ENCODE data around the gene CALML4.

DNA sequence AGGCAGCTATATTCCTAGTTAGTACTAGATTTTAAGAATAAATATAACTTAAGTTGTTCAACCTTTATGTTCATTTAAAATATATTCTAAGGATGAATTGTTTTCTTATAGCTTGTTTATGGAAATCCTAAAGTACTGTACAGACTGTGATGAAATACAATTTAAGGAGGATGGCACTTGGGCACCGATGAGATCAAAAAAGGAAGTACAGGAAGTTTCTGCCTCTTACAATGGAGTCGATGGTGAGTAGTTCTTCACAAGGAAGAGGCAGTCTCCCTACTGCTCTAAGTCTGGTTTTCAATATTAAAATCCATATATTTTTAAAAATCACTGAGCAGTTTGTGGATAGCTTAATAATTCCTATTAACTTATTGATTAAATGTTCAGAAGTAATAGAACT is 29.6 kb downstream of the CALML4 start:
- TF ChIP-seq, protein P1, sequence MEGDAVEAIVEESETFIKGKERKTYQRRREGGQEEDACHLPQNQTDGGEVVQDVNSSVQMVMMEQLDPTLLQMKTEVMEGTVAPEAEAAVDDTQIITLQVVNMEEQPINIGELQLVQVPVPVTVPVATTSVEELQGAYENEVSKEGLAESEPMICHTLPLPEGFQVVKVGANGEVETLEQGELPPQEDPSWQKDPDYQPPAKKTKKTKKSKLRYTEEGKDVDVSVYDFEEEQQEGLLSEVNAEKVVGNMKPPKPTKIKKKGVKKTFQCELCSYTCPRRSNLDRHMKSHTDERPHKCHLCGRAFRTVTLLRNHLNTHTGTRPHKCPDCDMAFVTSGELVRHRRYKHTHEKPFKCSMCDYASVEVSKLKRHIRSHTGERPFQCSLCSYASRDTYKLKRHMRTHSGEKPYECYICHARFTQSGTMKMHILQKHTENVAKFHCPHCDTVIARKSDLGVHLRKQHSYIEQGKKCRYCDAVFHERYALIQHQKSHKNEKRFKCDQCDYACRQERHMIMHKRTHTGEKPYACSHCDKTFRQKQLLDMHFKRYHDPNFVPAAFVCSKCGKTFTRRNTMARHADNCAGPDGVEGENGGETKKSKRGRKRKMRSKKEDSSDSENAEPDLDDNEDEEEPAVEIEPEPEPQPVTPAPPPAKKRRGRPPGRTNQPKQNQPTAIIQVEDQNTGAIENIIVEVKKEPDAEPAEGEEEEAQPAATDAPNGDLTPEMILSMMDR (IDR thresholded peaks at IDR 0.05): no peak
- no peak for TF ChIP-seq EP300 (IDR thresholded peaks at IDR 0.05)
